ENCODE data around the gene CACHD1.
"Not testable (repeated sequence)": the region's sequence is repeated elsewhere in the genome, so short reads cannot be mapped to it uniquely, and the experiment has no call there.

The CACHD1 gene

DNA sequence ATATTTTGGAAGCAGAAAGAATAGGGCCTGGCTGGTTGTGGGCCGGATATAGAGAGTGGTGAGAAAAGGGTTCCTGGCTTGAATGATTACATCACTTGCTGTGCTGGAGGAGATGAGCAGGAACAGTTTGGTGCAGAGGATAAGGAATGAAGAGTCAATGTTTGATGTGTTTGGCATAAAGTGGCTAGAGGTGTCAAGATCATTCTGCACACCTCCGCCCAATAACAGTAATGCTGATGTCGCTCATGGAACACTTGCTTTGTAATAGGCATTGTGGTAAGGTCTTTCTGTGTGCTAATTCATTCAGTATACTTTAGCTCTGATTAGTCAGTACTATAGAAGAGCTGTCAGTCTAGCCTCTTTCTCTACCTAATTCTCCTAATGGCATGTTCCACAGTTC is 226.9 kb downstream of the CACHD1 start:
- TF ChIP-seq, protein P1, sequence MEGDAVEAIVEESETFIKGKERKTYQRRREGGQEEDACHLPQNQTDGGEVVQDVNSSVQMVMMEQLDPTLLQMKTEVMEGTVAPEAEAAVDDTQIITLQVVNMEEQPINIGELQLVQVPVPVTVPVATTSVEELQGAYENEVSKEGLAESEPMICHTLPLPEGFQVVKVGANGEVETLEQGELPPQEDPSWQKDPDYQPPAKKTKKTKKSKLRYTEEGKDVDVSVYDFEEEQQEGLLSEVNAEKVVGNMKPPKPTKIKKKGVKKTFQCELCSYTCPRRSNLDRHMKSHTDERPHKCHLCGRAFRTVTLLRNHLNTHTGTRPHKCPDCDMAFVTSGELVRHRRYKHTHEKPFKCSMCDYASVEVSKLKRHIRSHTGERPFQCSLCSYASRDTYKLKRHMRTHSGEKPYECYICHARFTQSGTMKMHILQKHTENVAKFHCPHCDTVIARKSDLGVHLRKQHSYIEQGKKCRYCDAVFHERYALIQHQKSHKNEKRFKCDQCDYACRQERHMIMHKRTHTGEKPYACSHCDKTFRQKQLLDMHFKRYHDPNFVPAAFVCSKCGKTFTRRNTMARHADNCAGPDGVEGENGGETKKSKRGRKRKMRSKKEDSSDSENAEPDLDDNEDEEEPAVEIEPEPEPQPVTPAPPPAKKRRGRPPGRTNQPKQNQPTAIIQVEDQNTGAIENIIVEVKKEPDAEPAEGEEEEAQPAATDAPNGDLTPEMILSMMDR (IDR thresholded peaks at IDR 0.05; ENCODE audit: control extremely low read depth, extremely low read depth, low read depth, missing control alignments): no peak
- POLR2A ChIA-PET: no interaction called here
- CTCF ChIA-PET: interaction anchor here (1.1 to 1.5 kb wide), 2 partner anchors 17 to 22 kb away, joined by 3 to 5 read pairs; no protein-coding TSS in a partner anchor
- DNase-seq (ENCODE audit: extremely low spot score): no peak

DNA sequence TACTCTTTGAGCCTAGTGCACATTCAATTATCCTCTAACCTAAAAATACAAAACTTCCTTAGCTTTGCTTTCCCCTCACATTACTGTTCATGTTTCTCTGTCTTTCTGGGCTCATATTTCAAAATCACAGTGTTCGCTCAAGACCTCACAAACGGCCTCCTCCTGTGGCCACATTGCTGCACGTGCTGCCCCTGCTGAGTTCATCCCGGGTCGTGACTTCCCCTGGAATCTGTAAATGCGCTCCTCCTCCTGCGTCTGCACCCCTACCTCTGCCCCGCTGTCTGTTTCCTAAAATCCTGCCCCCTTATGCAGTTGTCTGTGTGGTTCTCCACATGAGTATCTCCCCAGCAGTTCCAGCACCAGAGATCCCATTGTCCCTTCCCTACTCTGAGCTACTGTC is 229.4 kb downstream of the CACHD1 start:
- DNase-seq (ENCODE audit: extremely low spot score): no peak
- POLR2A ChIA-PET: no interaction called here
- CTCF ChIA-PET: interaction anchor here (1.1 kb wide), 1 partner anchor 9 kb away, joined by 5 read pairs; no protein-coding TSS in a partner anchor
- TF ChIP-seq, protein P1 (IDR thresholded peaks at IDR 0.05; ENCODE audit: control extremely low read depth, extremely low read depth, low read depth, missing control alignments): no peak

DNA sequence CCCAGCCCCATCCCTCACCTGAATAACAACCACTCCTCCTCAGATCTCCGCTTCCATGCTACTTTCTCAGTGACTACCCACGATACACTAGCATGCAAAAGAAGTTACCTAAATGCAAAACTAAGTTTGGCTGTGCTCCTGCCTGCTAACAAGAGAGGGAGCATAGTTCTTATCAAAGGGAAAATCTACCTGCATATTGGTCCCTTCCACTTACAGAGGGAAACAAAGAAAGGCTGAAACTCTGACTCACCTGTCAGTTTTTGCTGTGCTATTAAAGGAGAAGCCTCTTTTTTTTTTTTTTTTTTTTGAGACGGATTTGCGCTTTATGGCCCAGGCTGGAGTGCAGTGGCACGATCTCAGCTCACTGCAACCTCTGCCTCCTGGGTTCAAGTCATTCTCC is 231.1 kb downstream of the CACHD1 start:
- TF ChIP-seq, protein P1 (IDR thresholded peaks at IDR 0.05; ENCODE audit: control extremely low read depth, extremely low read depth, low read depth, missing control alignments): no peak
- ChIA-PET POLR2A (no interaction called here), CTCF (interaction anchor here (0.7 kb wide), 1 partner anchor 24 kb away, joined by 3 read pairs; no protein-coding TSS in a partner anchor)
- DNase-seq (ENCODE audit: extremely low spot score): no peak

DNA sequence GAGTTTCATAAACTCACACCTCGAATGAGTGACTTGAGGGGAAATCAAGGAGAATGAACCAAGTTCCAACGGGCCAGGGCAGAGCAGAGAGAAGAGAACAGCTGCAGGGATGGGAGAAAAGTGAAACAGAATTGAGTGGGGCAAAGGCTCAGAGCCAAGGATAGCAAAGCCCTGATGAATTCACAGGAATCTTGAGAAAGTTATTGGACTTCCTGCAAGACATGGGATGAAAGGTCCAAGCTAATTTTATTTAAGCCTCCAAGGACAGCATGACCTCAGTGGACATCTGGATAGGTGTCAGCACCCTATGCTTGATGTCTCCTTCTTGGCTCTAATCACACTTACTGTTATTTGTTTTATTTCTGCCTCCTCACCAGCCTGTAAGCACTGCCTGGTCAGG is 232.0 kb downstream of the CACHD1 start:
- POLR2A ChIA-PET: no interaction called here
- TF ChIP-seq, protein P1 (IDR thresholded peaks at IDR 0.05; ENCODE audit: control extremely low read depth, extremely low read depth, low read depth, missing control alignments): no peak
- CTCF ChIA-PET: no interaction called here
- DNase-seq (ENCODE audit: extremely low spot score): no peak

DNA sequence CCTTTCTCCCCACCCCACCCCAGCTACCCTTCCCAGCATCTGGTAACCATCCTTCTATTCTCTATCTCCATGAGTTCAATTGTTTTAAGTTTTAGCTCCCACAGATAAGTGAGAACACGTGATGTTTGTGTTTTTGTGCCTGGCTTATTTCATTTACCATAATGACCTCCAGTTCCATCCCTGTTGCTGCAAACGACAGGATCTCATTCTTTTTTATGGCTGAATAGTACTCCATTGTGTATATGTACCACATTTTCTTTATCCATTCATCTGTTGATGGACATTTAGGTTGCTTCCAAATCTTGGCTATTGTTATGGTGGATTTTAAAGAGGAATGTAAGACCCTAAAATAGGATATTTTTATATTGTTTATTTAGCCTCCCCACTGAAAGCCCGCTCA is 232.7 kb downstream of the CACHD1 start:
- DNase-seq (ENCODE audit: extremely low spot score); POLR2A ChIA-PET: not testable (repeated sequence)
- CTCF ChIA-PET: interaction anchor here (1.5 kb wide), 1 partner anchor 15 kb away, joined by 5 read pairs; no protein-coding TSS in a partner anchor

DNA sequence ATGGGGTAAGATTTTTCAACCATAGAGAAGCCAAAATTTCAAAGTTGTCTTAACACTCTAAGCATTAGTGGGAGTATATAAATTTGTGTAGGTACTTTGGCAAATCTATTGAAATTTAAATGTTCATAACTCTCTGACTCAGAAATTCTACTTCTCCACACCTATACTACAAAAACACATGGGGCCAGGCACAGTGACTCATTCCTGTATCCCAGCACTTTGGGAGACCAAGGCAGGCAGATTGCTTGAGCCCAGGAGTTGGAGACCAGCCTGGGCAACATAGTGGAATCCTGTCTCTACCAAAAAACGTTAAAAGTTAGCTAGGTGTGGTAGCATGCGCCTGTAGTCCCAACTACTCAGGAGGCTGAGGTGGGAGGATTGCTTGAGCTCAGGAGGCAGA is 233.7 kb downstream of the CACHD1 start:
- DNase-seq (ENCODE audit: extremely low spot score): no peak
- ChIA-PET POLR2A (no interaction called here), CTCF (interaction anchor here (1.5 kb wide), 1 partner anchor 14 kb away, joined by 5 read pairs; no protein-coding TSS in a partner anchor)
- TF ChIP-seq, protein P1 (IDR thresholded peaks at IDR 0.05; ENCODE audit: control extremely low read depth, extremely low read depth, low read depth, missing control alignments): no peak

DNA sequence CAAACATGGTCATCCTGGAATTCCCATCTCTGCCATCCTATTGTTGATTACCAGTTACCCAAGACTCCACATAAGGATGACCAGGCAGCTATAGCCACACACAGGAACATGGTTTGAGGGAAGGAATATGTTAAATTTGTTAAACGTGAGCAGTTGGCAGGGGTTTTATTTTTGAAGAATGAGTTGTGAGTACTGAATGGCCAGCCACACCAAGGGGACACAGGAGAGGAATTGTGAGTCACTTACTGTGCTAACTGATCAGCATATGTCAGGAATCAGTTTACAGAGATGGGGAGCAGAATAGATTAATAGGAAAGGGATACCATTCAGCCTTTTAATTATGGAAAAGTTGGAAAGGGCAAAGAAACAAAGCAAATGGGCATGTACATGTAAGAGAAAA is 235.7 kb downstream of the CACHD1 start:
- ChIA-PET CTCF (no interaction called here), POLR2A (no interaction called here)
- DNase-seq (ENCODE audit: extremely low spot score): no peak
- TF ChIP-seq, protein P1 (IDR thresholded peaks at IDR 0.05; ENCODE audit: control extremely low read depth, extremely low read depth, low read depth, missing control alignments): no peak
